Esophagus squamous epithelium (tissue), 5 donors: ENCODE measurements around the gene PPP1R9A. TPM values are rescaled to one million over a fixed set of nuclear protein-coding genes. Genes with fewer than 3 reads are reported as not detected.

ENCODE experiments used
- DNase-seq: peaks from one replicate; lab custom pipeline; 2025; lab: John Stamatoyannopoulos, UW
- H3K27ac ChIP-seq, 4 donors: fragments of 200-600 bp; sonication (generic); one replicate each; pipeline ENCODE4 v1.5.1; 2016 to 2019; ENCODE audit warnings: mild to moderate bottlenecking in 1 of 4
- H3K27me3 ChIP-seq, 4 donors: fragments of 200-600 bp; sonication (generic); 1 replicate in 3 of 4; 2 replicates in 1 of 4; pipeline versions ENCODE4 v1.5.1 to v1.6.0; 2017 to 2021; ENCODE audit warnings: antibody characterized with exemption in 1 of 4
- H3K36me3 ChIP-seq, 3 donors: fragments of 200-600 bp; sonication (generic); one replicate each; pipeline ENCODE4 v1.5.1; 2016 to 2019
- H3K4me1 ChIP-seq, 3 donors: fragments of 200-600 bp; sonication (generic); one replicate each; pipeline ENCODE4 v1.5.1; 2017 to 2019
- H3K4me3 ChIP-seq, 4 donors: fragments of 200-600 bp; sonication (generic); 1 replicate in 3 of 4; 2 replicates in 1 of 4; pipeline ENCODE4 v1.5.1; 2016 to 2019; ENCODE audit warnings: mild to moderate bottlenecking in 2 of 4, moderate library complexity in 1 of 4
- H3K9me3 ChIP-seq, 3 donors: fragments of 200-600 bp; sonication (generic); one replicate each; pipeline ENCODE4 v1.5.1; 2016 to 2019
- CTCF ChIP-seq, 6 experiments: fragments of 450-650 bp in 4 of 6; fragments of 200-600 bp in 2 of 6; sonication (generic) in 2 of 6; IDR thresholded peaks; one replicate each; pipeline ENCODE4 v1.5.1; 2016 to 2019; ENCODE audit warnings: antibody characterized with exemption in 6 of 6, mild to moderate bottlenecking in 4 of 6, moderate library complexity in 4 of 6
- POLR2A ChIP-seq, 4 donors: fragments of 450-650 bp; IDR thresholded peaks; one replicate each; pipeline ENCODE4 v1.6.1; 2017; ENCODE audit warnings: antibody characterized with exemption in 4 of 4, mild to moderate bottlenecking in 4 of 4, moderate library complexity in 3 of 4
- WGBS, 2 donors: methylation state at CpG; one replicate each; pipeline ENCODE4 v1.1.5; 2018; 5-methylcytosine and 5-hydroxymethylcytosine counted together
- intact Hi-C: fragments of 100-400 bp; cut with DNase I; formaldehyde crosslinking; loops from one replicate; pipeline ENCODE4 v1.15.0; 2022
- total RNA-seq, 4 donors: library from RNA; depleted of rRNA; stranded (reverse); fragments of >200 nt; gene quantifications; one replicate each; pipeline ENCODE4 v1.1.0, GENCODE V29; 2016
- donor health status: DM: yes; HTN: yes; CAD: no.

Gene PPP1R9A
- total RNA-seq, 4 donors from 2014 or later = 0.04 to 6.3 (median 1.0) TPM

- no peak for DNase-seq
- Histone ChIP-seq H3K27ac (no peak overlapping the region), H3K36me3 (no peaks in the 10 kb centered on the region), H3K9me3 (no peaks in the 10 kb centered on the region), H3K4me1 (peaks cover 0 to 10% (median 0%) of the 10 kb centered on the region in 3 donors), H3K4me3 (peak overlapping the region in 3 of 4 donors; percentile 16 to 60 (median 22)), H3K27me3 (peaks cover 0 to 3% (median 0%) of the 10 kb centered on the region in 4 donors)
- intact Hi-C loops = no loop called here
- 17 to 19% methylated on average over 4 of the region's 4 CpGs for WGBS, 2 donors
- TF ChIP-seq POLR2A (IDR thresholded peaks at IDR 0.05) (no peak), CTCF (IDR thresholded peaks at IDR 0.05) (no peak)
Observed at GRCh38 chr7:95330204-95330960, 423.0 kb downstream of the PPP1R9A start.

DNA sequence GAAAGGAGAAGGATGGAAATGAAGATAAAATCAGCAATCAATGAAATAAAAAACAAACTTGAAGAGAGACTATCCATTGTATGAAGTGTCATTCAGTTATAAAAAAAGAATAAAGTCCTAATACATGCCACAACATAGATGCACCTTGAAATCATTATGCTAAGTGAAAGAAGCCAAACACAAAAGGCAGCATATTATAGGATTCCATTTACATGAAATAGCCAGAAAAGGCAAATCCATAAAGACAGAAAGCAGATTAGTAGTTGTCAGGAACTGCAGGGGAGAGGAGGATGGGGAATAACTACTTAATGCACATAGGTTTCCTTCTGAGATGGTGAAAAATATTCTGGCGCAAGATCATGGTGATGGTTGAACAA is 423.6 kb downstream of the PPP1R9A start:
- TF ChIP-seq CTCF (IDR thresholded peaks at IDR 0.05) (no peak), POLR2A (IDR thresholded peaks at IDR 0.05) (no peak)
- Histone ChIP-seq H3K36me3 (no peaks in the 10 kb centered on the region), H3K9me3 (no peaks in the 10 kb centered on the region), H3K27ac (no peak overlapping the region), H3K27me3 (no peaks in the 10 kb centered on the region), H3K4me1 (peaks cover 0 to 10% (median 0%) of the 10 kb centered on the region in 3 donors), H3K4me3 (peak overlapping the region in 3 of 4 donors; percentile 16 to 60 (median 22))
- no peak for DNase-seq
- intact Hi-C loops = no loop called here
- 95 to 100% methylated on average over 1 of the region's 1 CpG for WGBS, 2 donors

GRCh38 chr7:95334447-95334846 is 427.1 kb downstream of the PPP1R9A start:
- no peak for DNase-seq
- Histone ChIP-seq H3K4me3 (no peak overlapping the region), H3K9me3 (no peaks in the 10 kb centered on the region), H3K27ac (no peak overlapping the region), H3K36me3 (no peaks in the 10 kb centered on the region), H3K27me3 (no peaks in the 10 kb centered on the region), H3K4me1 (peaks cover 0 to 10% (median 0%) of the 10 kb centered on the region in 3 donors)
- intact Hi-C loops = no loop called here
- TF ChIP-seq CTCF (IDR thresholded peaks at IDR 0.05) = no peak
- TF ChIP-seq POLR2A (IDR thresholded peaks at IDR 0.05) = no peak

- H3K27me3 ChIP-seq = no peaks in the 10 kb centered on the region
- H3K4me3 ChIP-seq = no peak overlapping the region
- H3K27ac ChIP-seq = no peak overlapping the region
- no peak for TF ChIP-seq CTCF (IDR thresholded peaks at IDR 0.05)
- no peak for DNase-seq
- no peaks in the 10 kb centered on the region for H3K36me3 ChIP-seq
- H3K4me1 ChIP-seq = peaks cover 0 to 10% (median 0%) of the 10 kb centered on the region in 3 donors
- H3K9me3 ChIP-seq = no peaks in the 10 kb centered on the region
- intact Hi-C loops = no loop called here
Observed at GRCh38 chr7:95335093-95335492, 427.7 kb downstream of the PPP1R9A start.

- no peak for DNase-seq
- no peak overlapping the region for H3K27ac ChIP-seq
- no peaks in the 10 kb centered on the region for H3K4me1 ChIP-seq
- no peaks in the 10 kb centered on the region for H3K9me3 ChIP-seq
- intact Hi-C loops = no loop called here
- H3K27me3 ChIP-seq = no peaks in the 10 kb centered on the region
- no peaks in the 10 kb centered on the region for H3K36me3 ChIP-seq
- TF ChIP-seq POLR2A (IDR thresholded peaks at IDR 0.05) (no peak), CTCF (IDR thresholded peaks at IDR 0.05) (no peak)
- 88 to 94% methylated on average over 3 of the region's 3 CpGs for WGBS, 2 donors
- H3K4me3 ChIP-seq = no peak overlapping the region
Observed at GRCh38 chr7:95338832-95339231, 431.4 kb downstream of the PPP1R9A start.
